Panc1 (cell line): ENCODE measurements around the gene TES. TPM values are rescaled to one million over a fixed set of nuclear protein-coding genes. Genes with fewer than 3 reads are reported as not detected.

Experiments used
- ATAC-seq: fragments of 200-7000 bp; cut with Tn5 transposase; 2 replicates; pipeline ENCODE4 v1.9.1; 2020; ENCODE audit warnings: mild to moderate bottlenecking, moderate library complexity
- BruUV-seq: library from RNA; stranded (reverse); fragments of 400-500 nt; replicated peaks from 2 replicates; lab custom pipeline; 2021; lab: Mats Ljungman, UMichigan
- CTCF ChIA-PET: fragments of 300-600 bp; sonication (Branson Sonifier 250); formaldehyde crosslinking; loops from one replicate; lab custom pipeline; 2022; ENCODE audit warnings: antibody characterized with exemption; lab: Charles Lee
- POLR2A ChIA-PET: fragments of 300-600 bp; sonication (Branson Sonifier 250); formaldehyde crosslinking; loops from one replicate; lab custom pipeline; 2022; ENCODE audit warnings: antibody characterized with exemption; lab: Charles Lee
- DNase-seq: peaks from one replicate; pipeline ENCODE4 v3.0.0-alpha.2; 2010; ENCODE audit warnings: low read depth, low spot score
- H3K27ac ChIP-seq: 2 replicates; pipeline ENCODE4 v1.5.1; 2011; ENCODE audit warnings: mild to moderate bottlenecking, low read length, inconsistent platforms
- H3K27me3 ChIP-seq: fragments of 200-500 bp; sonication (Bioruptor generic); 2 replicates; pipeline ENCODE4 v1.6.0; 2014; ENCODE audit warnings: low read length, inconsistent platforms; ENCODE audit not compliant: control insufficient read depth, insufficient read depth
- H3K36me3 ChIP-seq: fragments of 200-500 bp; sonication (Bioruptor generic); 2 replicates; pipeline ENCODE4 v1.5.1; 2014; ENCODE audit warnings: inconsistent platforms, mild to moderate bottlenecking, low read length, moderate library complexity; ENCODE audit not compliant: control insufficient read depth, insufficient read depth
- H3K4me1 ChIP-seq: 2 replicates; pipeline ENCODE4 v1.5.1; 2011; ENCODE audit warnings: inconsistent platforms, mild to moderate bottlenecking, low read length, moderate library complexity; ENCODE audit not compliant: control insufficient read depth, insufficient read depth
- H3K4me3 ChIP-seq, 2 experiments: 2 replicates each; pipeline ENCODE4 v1.5.1; 2011 to 2012; ENCODE audit warnings: low read depth in 2 of 2, low read length in 2 of 2, mild to moderate bottlenecking in 2 of 2, inconsistent platforms in 1 of 2, moderate library complexity in 1 of 2
- H3K9me3 ChIP-seq: fragments of 200-500 bp; sonication (Bioruptor generic); 2 replicates; pipeline ENCODE4 v1.5.1; 2014; ENCODE audit warnings: low read depth, mild to moderate bottlenecking, inconsistent platforms, low read length, moderate library complexity; ENCODE audit not compliant: control insufficient read depth, insufficient read depth
- CTCF ChIP-seq: fragments of 450-650 bp; IDR thresholded peaks from 2 replicates; pipeline ENCODE4 v1.5.1; 2017; ENCODE audit warnings: mild to moderate bottlenecking
- POLR2AphosphoS5 ChIP-seq: IDR thresholded peaks from 2 replicates; pipeline ENCODE4 v1.6.1; 2012; ENCODE audit warnings: mild to moderate bottlenecking, low read depth, low read length, moderate library complexity
- REST ChIP-seq, 2 experiments: IDR thresholded peaks; 2 replicates each; pipeline ENCODE4 v1.6.1; 2011 to 2012; ENCODE audit warnings: low read depth in 2 of 2, control low read depth in 1 of 2, low read length in 1 of 2, mild to moderate bottlenecking in 1 of 2, moderate library complexity in 1 of 2; ENCODE audit not compliant: insufficient read depth in 1 of 2
- SIN3A ChIP-seq: IDR thresholded peaks from 2 replicates; pipeline ENCODE4 v1.6.1; 2012; ENCODE audit warnings: low read depth, mild to moderate bottlenecking, low read length, moderate library complexity, borderline replicate concordance; ENCODE audit not compliant: insufficient read depth
- TCF7L2 ChIP-seq: IDR thresholded peaks from 2 replicates; pipeline ENCODE4 v1.6.1; 2011; ENCODE audit warnings: mild to moderate bottlenecking, low read depth, low read length, inconsistent platforms
- in situ Hi-C: cut with HindIII; loops from 2 replicates; pipeline ENCODE4 v1.10.0; 2016; ENCODE audit warnings: low sequenced_read_pairs, low pct_unique_long_range_greater_than_20kb
- intact Hi-C: fragments of 100-400 bp; cut with micrococcal nuclease; formaldehyde crosslinking; loops from one replicate; pipeline ENCODE4 v1.10.0; 2022; ENCODE audit not compliant: unreplicated experiment
- total RNA-seq: library from RNA; stranded (reverse); gene quantifications from one replicate; pipeline ENCODE4 v1.2.1, GENCODE V29; 2021; ENCODE audit not compliant: unreplicated experiment

The TES gene
- total RNA-seq, 1 experiment from 2014 or later = 99.4 TPM

- ChIA-PET CTCF (interaction anchor here (0.7 to 1.7 kb wide), 2 partner anchors 337 to 338 kb away, joined by 3 to 6 read pairs; no protein-coding TSS in a partner anchor), POLR2A (no interaction called here)
- intact Hi-C loops (loop anchor here (10.0 kb wide), 1 partner anchor 183 kb away; no protein-coding TSS in a partner anchor), in situ Hi-C loops (no loop called here)
- Histone ChIP-seq H3K27me3 (no peaks in the 10 kb centered on the region), H3K36me3 (peaks cover 16% of the 10 kb centered on the region), H3K4me1 (0 out of 2 replicates have a peak, but pooled peaks cover 5% of the 10 kb centered on the region), H3K27ac (no peak overlapping the region), H3K4me3 (no peak overlapping the region), H3K9me3 (no peaks in the 10 kb centered on the region)
- no peak for ATAC-seq
- no peak for TF ChIP-seq SIN3A
- TF ChIP-seq REST (IDR thresholded peaks at IDR 0.05; ENCODE audit: insufficient read depth in 1 of 2, low read depth in 2 of 2, low read length in 1 of 2) = no peak
- TF ChIP-seq POLR2AphosphoS5 = no peak
- no peak for TF ChIP-seq CTCF
- no peak for TF ChIP-seq TCF7L2
- no peak for DNase-seq
- BruUV-seq = no TSS peak
These were observed 41.3 kb downstream of the TES start for GRCh38 chr7:116251675-116252074.

- in situ Hi-C loops (no loop called here), intact Hi-C loops (loop anchor here (10.0 kb wide), 1 partner anchor 183 kb away; no protein-coding TSS in a partner anchor)
- Histone ChIP-seq H3K4me1 (peaks cover 10% of the 10 kb centered on the region; the same call in 1 of the 2 replicates), H3K9me3 (no peaks in the 10 kb centered on the region), H3K27me3 (no peaks in the 10 kb centered on the region), H3K27ac (peak overlapping the region; percentile 5; the same call in 1 of the 2 replicates), H3K36me3 (peaks cover 16% of the 10 kb centered on the region), H3K4me3 (no peak overlapping the region)
- POLR2A ChIA-PET = no interaction called here
- CTCF ChIA-PET = interaction anchor here (1.7 kb wide), 1 partner anchor 337 kb away, joined by 3 read pairs; no protein-coding TSS in a partner anchor
- no peak for TF ChIP-seq POLR2AphosphoS5
- no peak for TF ChIP-seq TCF7L2
- TF ChIP-seq REST (IDR thresholded peaks at IDR 0.05; ENCODE audit: insufficient read depth in 1 of 2, low read depth in 2 of 2, low read length in 1 of 2) = no peak
- no peak for TF ChIP-seq CTCF
- no peak for TF ChIP-seq SIN3A
- ATAC-seq (no peak), DNase-seq (no peak)
- no TSS peak for BruUV-seq
These were observed 41.9 kb downstream of the TES start for GRCh38 chr7:116252249-116252648.
